Ovary (tissue), 9 donors: Measurements from ENCODE around the gene MORC4. TPM values are rescaled to one million over a fixed set of nuclear protein-coding genes. Genes with fewer than 3 reads are reported as not detected.

ENCODE experiments used
- DNase-seq, 5 donors: peaks; one replicate each; pipeline ENCODE4 v3.0.0-alpha.2; 2019 to 2020
- H3K27ac ChIP-seq, 2 donors: fragments of 200-600 bp; one replicate each; pipeline versions ENCODE4 v1.5.1 to v1.8.0; 2019 to 2022
- H3K27me3 ChIP-seq: fragments of 200-600 bp; one replicate; pipeline ENCODE4 v1.8.0; 2022
- H3K36me3 ChIP-seq: fragments of 200-600 bp; sonication (generic); one replicate; pipeline ENCODE4 v1.5.1; 2019
- H3K4me1 ChIP-seq: one replicate; pipeline ENCODE4 v1.8.1; 2013; ENCODE audit warnings: mild to moderate bottlenecking, moderate library complexity; ENCODE audit not compliant: insufficient read depth
- H3K4me3 ChIP-seq: fragments of 200-600 bp; sonication (generic); one replicate; pipeline ENCODE4 v1.5.1; 2017
- H3K9me3 ChIP-seq, 2 donors: fragments of 200-600 bp in 1 of 2; sonication (generic) in 1 of 2; one replicate each; pipeline versions ENCODE4 v1.5.1 to v1.8.1; 2013 to 2019; ENCODE audit warnings: mild to moderate bottlenecking in 1 of 2, moderate library complexity in 1 of 2
- CTCF ChIP-seq, 3 donors: fragments of 450-650 bp in 2 of 3; fragments of 200-600 bp in 1 of 3; IDR thresholded peaks; one replicate each; pipeline versions ENCODE4 v1.5.1 to v1.8.0; 2016 to 2022; ENCODE audit warnings: antibody characterized with exemption in 3 of 3, mild to moderate bottlenecking in 1 of 3
- EP300 ChIP-seq: sonication (generic); formaldehyde crosslinking; IDR thresholded peaks from one replicate; pipeline ENCODE4 v1.6.1; 2017; ENCODE audit warnings: antibody characterized with exemption
- POLR2A ChIP-seq: fragments of 450-650 bp; IDR thresholded peaks from one replicate; pipeline ENCODE4 v1.6.1; 2017; ENCODE audit warnings: antibody characterized with exemption, mild to moderate bottlenecking, moderate library complexity
- WGBS, 3 donors: extraction: QIAGEN DNeasy Blood & Tissue Kit in 1 of 3; methylation state at CpG; one replicate each; pipeline versions ENCODE4 v1.1.5 to v1.1.7; 2013 to 2017; 5-methylcytosine and 5-hydroxymethylcytosine counted together
- intact Hi-C, 4 donors: fragments of 100-400 bp; cut with DNase I; formaldehyde crosslinking; loops; one replicate each; pipeline versions ENCODE4 v1.11.0 to v1.15.1; 2022 to 2023
- polyA plus RNA-seq, 2 donors: library from polyadenylated mRNA; stranded (reverse); fragments of 200-250 nt in 1 of 2; fragments of 350-450 nt in 1 of 2; fragmentation: Illumina TruSeq in 1 of 2; extraction: RNeasy Lipid Tissue Mini Kit (QIAGEN cat#74804) in 1 of 2; gene quantifications; one replicate each; pipeline ENCODE4 v1.2.3, GENCODE V29; 2013 to 2014
- total RNA-seq, 7 donors: library from RNA; depleted of rRNA in 2 of 7; stranded (reverse); fragments of >200 nt in 2 of 7; fragmentation: NEBNext Ultra II Directional in 3 of 7; extraction: Animal tissue kit (Norgen Biotek cat#: 25700) in 3 of 7; gene quantifications; one replicate each; pipeline versions ENCODE4 v1.1.0 to v1.2.4, GENCODE V29; 2016 to 2023
- donor health status: DM: no; HTN: no; CAD: no; lungs with moderate emphysema.
- donor health status: DM: no; HTN: no; CAD: no.
- donor health status: Bipolar disorder and iron deficiency.
- donor health status: DM: yes; HTN: yes; CAD: no.
- donor health status: DM: no; HTN: no; CAD: no.
- donor health status: DM: yes; HTN: yes; CAD: no.

The MORC4 gene
- total and polyA plus RNA-seq, 9 donors: 9.6 to 26.4 (median 19.4) TPM

- H3K36me3 ChIP-seq: no peaks in the 10 kb centered on the region
- H3K9me3 ChIP-seq: no peaks in the 10 kb centered on the region
- 50 to 60% (median 56%) methylated on average over 4 of the region's 4 CpGs for WGBS, 3 donors
- DNase-seq: no peak
- H3K4me3 ChIP-seq: no peak overlapping the region
- H3K4me1 ChIP-seq: no peaks in the 10 kb centered on the region
- no peaks in the 10 kb centered on the region for H3K27me3 ChIP-seq
- no peak overlapping the region for H3K27ac ChIP-seq
- TF ChIP-seq CTCF (IDR thresholded peaks at IDR 0.05) (no peak), POLR2A (no peak), EP300 (no peak)
- intact Hi-C loops: no loop called here
These were observed 67.5 kb downstream of the MORC4 start for GRCh38 chrX:106932492-106932923.

DNA sequence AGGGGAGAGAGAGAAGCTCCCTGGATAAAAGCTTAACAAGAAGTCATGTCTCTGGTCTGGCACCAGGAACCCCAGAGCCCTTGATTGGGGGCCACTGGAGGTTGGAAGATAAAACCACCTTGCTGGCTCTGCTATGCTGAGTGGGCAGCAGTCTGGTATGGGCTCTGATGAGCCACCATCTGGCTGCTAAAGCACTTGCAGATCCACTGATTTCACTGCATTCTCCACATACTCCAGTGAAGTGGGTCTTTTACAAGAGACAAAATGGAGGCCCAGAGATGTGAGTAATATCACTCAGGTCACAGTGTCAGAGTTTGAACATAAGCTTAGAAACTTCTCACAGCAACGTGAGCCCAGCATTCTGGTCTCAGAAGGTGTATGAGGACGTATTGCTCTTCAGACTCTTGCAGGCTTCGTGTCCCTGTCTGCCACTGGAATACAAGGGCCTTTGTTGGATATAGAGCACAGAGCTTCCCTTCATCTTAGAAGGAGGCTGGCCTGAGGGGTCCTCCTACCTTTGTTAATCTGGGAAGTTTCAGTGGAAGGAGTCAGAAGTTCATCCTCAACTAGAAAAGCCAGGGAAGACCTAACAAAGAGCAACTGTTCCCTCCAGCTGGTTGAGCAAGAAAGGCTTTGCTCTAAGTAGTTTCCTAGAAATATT lies 68.1 kb downstream of the MORC4 start:
- intact Hi-C loops: no loop called here
- Histone ChIP-seq H3K36me3 (no peaks in the 10 kb centered on the region), H3K27ac (no peak overlapping the region), H3K4me1 (no peaks in the 10 kb centered on the region), H3K27me3 (no peaks in the 10 kb centered on the region), H3K9me3 (no peaks in the 10 kb centered on the region), H3K4me3 (no peak overlapping the region)
- WGBS, 3 donors: 68 to 83% (median 69%) methylated on average over 3 of the region's 3 CpGs
- DNase-seq: no peak
- no peak for TF ChIP-seq CTCF (IDR thresholded peaks at IDR 0.05)
- TF ChIP-seq EP300: no peak
- TF ChIP-seq POLR2A: no peak

DNA sequence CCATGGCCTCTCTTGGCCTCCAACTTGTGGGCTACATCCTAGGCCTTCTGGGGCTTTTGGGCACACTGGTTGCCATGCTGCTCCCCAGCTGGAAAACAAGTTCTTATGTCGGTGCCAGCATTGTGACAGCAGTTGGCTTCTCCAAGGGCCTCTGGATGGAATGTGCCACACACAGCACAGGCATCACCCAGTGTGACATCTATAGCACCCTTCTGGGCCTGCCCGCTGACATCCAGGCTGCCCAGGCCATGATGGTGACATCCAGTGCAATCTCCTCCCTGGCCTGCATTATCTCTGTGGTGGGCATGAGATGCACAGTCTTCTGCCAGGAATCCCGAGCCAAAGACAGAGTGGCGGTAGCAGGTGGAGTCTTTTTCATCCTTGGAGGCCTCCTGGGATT lies 71.8 kb downstream of the MORC4 start:
- H3K4me1 ChIP-seq: no peaks in the 10 kb centered on the region
- no peak for DNase-seq
- no peak overlapping the region for H3K4me3 ChIP-seq
- no peaks in the 10 kb centered on the region for H3K9me3 ChIP-seq
- H3K27ac ChIP-seq: no peak overlapping the region
- intact Hi-C loops: no loop called here
- 73 to 91% (median 75%) methylated on average over 3 to 4 of the region's 4 CpGs for WGBS, 3 donors
- H3K27me3 ChIP-seq: no peaks in the 10 kb centered on the region
- H3K36me3 ChIP-seq: no peaks in the 10 kb centered on the region
- TF ChIP-seq CTCF (IDR thresholded peaks at IDR 0.05): no peak
- TF ChIP-seq EP300: no peak
- no peak for TF ChIP-seq POLR2A

- 51 to 67% (median 60%) methylated on average over 5 of the region's 5 CpGs for WGBS, 3 donors
- Histone ChIP-seq H3K36me3 (no peaks in the 10 kb centered on the region), H3K4me1 (no peaks in the 10 kb centered on the region), H3K27me3 (no peaks in the 10 kb centered on the region), H3K9me3 (no peaks in the 10 kb centered on the region), H3K4me3 (no peak overlapping the region), H3K27ac (no peak overlapping the region)
- intact Hi-C loops: no loop called here
- DNase-seq: no peak
- TF ChIP-seq CTCF (IDR thresholded peaks at IDR 0.05): no peak
- no peak for TF ChIP-seq EP300
- no peak for TF ChIP-seq POLR2A
These were observed 72.3 kb downstream of the MORC4 start for GRCh38 chrX:106927700-106928099.
